RWPE1 (cell line): ENCODE data around the gene SGTA.

Experiments used
- CTCF ChIA-PET: fragments of 350-600 bp; sonication (Branson Sonifier 250); formaldehyde crosslinking; extraction: SDS; loops from one replicate; lab custom pipeline; 2021; lab: Yijun Ruan, JAX
- POLR2A ChIA-PET: fragments of 400-600 bp; formaldehyde crosslinking; extraction: SDS; loops from one replicate; lab custom pipeline; 2020; ENCODE audit warnings: antibody characterized with exemption; ENCODE audit not compliant: low non-redundant PET; lab: Yijun Ruan, JAX
- DNase-seq: peaks from one replicate; pipeline ENCODE4 v3.0.0; 2012; ENCODE audit warnings: low spot score
- H3K27ac ChIP-seq: fragments of 450-650 bp; 2 replicates; pipeline ENCODE4 v1.5.1; 2017
- CTCF ChIP-seq: fragments of 450-650 bp; conservative IDR thresholded peaks from 2 replicates; pipeline ENCODE4 v1.5.1; 2017; ENCODE audit warnings: low read depth, mild to moderate bottlenecking

SGTA gene

GRCh38 chr19:2779121-2779740 is 3.8 kb downstream of the SGTA start:
- ChIA-PET POLR2A (no interaction called here), CTCF (interaction anchor here (0.6 kb wide), 1 partner anchor 30 kb away, joined by 3 read pairs; no protein-coding TSS in a partner anchor)
- peak overlapping the region; percentile 26 for H3K27ac ChIP-seq
- no peak for DNase-seq
- TF ChIP-seq CTCF: no peak

- TF ChIP-seq CTCF: no peak
- POLR2A ChIA-PET: no interaction called here
- no peak overlapping the region for H3K27ac ChIP-seq
- CTCF ChIA-PET: interaction anchor here (0.6 kb wide), 1 partner anchor 29 kb away, joined by 3 read pairs; no protein-coding TSS in a partner anchor
- DNase-seq: no peak
Measured at GRCh38 chr19:2777952-2778683, 5.0 kb downstream of the SGTA start.

- no peak for DNase-seq
- POLR2A ChIA-PET: no interaction called here
- peak overlapping the region; percentile 6 for H3K27ac ChIP-seq
- no peak for TF ChIP-seq CTCF
- CTCF ChIA-PET: interaction anchor here (0.6 to 0.7 kb wide), 3 partner anchors 36 to 128 kb away, joined by 3 to 4 read pairs (median 3); no protein-coding TSS in a partner anchor
Measured at GRCh38 chr19:2775556-2776430, 7.3 kb downstream of the SGTA start.

GRCh38 chr19:2774953-2775555 is 8.0 kb downstream of the SGTA start:
- CTCF ChIA-PET: interaction anchor here (0.6 to 0.7 kb wide), 3 partner anchors 35 to 436 kb away, joined by 3 to 4 read pairs (median 4); no protein-coding TSS in a partner anchor
- DNase-seq: no peak
- no peak for TF ChIP-seq CTCF
- POLR2A ChIA-PET: no interaction called here
- H3K27ac ChIP-seq: peak overlapping the region; percentile 6

GRCh38 chr19:2774083-2774679 is 8.9 kb downstream of the SGTA start:
- POLR2A ChIA-PET: no interaction called here
- CTCF ChIA-PET: interaction anchor here (0.7 kb wide), 1 partner anchor 435 kb away, joined by 4 read pairs; no protein-coding TSS in a partner anchor
- DNase-seq: no peak
- no peak for TF ChIP-seq CTCF
- H3K27ac ChIP-seq: no peak overlapping the region
